NT2/D1 (cell line): ENCODE data around the gene DHDDS.

Source experiments
- SUZ12 ChIP-seq: IDR thresholded peaks from 2 replicates; pipeline ENCODE4 v1.6.1; 2011; ENCODE audit not compliant: insufficient read length, insufficient read depth; ENCODE audit errors: extremely low read depth
- YY1 ChIP-seq: IDR thresholded peaks from 2 replicates; pipeline ENCODE4 v1.6.1; 2011; ENCODE audit not compliant: insufficient read length, insufficient read depth
- ZNF274 ChIP-seq: IDR thresholded peaks from 2 replicates; pipeline ENCODE4 v1.6.1; 2011; ENCODE audit warnings: mild to moderate bottlenecking, low read depth, low read length

DNA sequence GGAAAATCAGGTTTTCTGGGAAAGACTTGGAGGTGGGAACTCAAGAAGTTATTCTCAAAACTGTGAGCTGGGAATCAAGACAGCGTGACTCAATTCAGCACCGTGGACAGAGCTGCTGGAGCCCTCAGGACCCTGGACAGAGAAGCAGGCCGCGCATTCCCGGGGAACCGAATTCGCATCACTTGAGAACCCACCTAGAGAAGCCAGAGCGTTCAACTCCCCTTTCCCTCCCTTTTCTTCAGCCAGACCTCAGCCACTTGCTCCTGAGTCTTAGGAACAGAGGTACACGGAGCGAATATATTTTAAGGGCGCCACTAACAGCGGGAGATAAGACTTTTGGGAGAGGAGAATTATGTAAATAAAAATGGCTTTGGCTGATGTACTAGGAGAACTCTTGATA is 23.5 kb upstream of the DHDDS start:
- TF ChIP-seq ZNF274 (no peak), YY1 (no peak), SUZ12 (no peak)
